HepG2 (cell line): ENCODE measurements around the gene KLC4. TPM values are rescaled to one million over a fixed set of nuclear protein-coding genes. Genes with fewer than 3 reads are reported as not detected.
A peak's percentile ranks its signal among the peaks of the same experiment; 100 is the strongest.

Experiments
- AHDC1 ChIP-seq: sonication (generic); formaldehyde crosslinking; IDR thresholded peaks from 2 replicates; pipeline ENCODE4 v1.5.1; 2020; ENCODE audit warnings: mild to moderate bottlenecking, missing genetic modification reagents, borderline replicate concordance
- EZH2 ChIP-seq: conservative IDR thresholded peaks from 2 replicates; pipeline ENCODE4 v1.6.1; 2012; ENCODE audit warnings: mild to moderate bottlenecking, low read depth, low read length, moderate library complexity
- MAF1 ChIP-seq: sonication (generic); formaldehyde crosslinking; IDR thresholded peaks from 2 replicates; pipeline ENCODE4 v1.5.0; 2020; ENCODE audit warnings: missing genetic modification reagents, borderline replicate concordance
- MTA3 ChIP-seq: sonication (generic); formaldehyde crosslinking; IDR thresholded peaks from 2 replicates; pipeline ENCODE4 v1.4.0; 2020; ENCODE audit warnings: missing genetic modification reagents
- NR1H2 ChIP-seq: sonication (generic); formaldehyde crosslinking; IDR thresholded peaks from 2 replicates; pipeline ENCODE4 v1.8.1; 2022; ENCODE audit warnings: low read depth, missing genetic modification reagents, borderline replicate concordance
- PRMT3 ChIP-seq: sonication (generic); formaldehyde crosslinking; IDR thresholded peaks from 2 replicates; pipeline ENCODE4 v1.8.1; 2022; ENCODE audit warnings: low read depth, mild to moderate bottlenecking, moderate library complexity, missing genetic modification reagents, borderline replicate concordance
- SPEN ChIP-seq: sonication (generic); formaldehyde crosslinking; IDR thresholded peaks from 2 replicates; pipeline ENCODE4 v1.5.1; 2020; ENCODE audit warnings: low read depth, mild to moderate bottlenecking, missing genetic modification reagents
- SRY ChIP-seq: sonication (generic); formaldehyde crosslinking; IDR thresholded peaks from 2 replicates; pipeline ENCODE4 v1.8.0; 2022; ENCODE audit warnings: mild to moderate bottlenecking, missing genetic modification reagents
- ZBTB44 ChIP-seq: sonication (generic); formaldehyde crosslinking; IDR thresholded peaks from 2 replicates; pipeline ENCODE4 v1.4.0; 2020; ENCODE audit warnings: missing genetic modification reagents
- ZEB1 ChIP-seq: IDR thresholded peaks from 2 replicates; pipeline ENCODE4 v1.6.1; 2012; ENCODE audit warnings: mild to moderate bottlenecking, low read depth, inconsistent platforms; ENCODE audit not compliant: insufficient replicate concordance
- ZFP1 ChIP-seq: IDR thresholded peaks from 2 replicates; pipeline ENCODE4 v1.6.1; 2016
- ZNF207 ChIP-seq: fragments of 450-650 bp; IDR thresholded peaks from 2 replicates; pipeline ENCODE4 v1.6.1; 2016; ENCODE audit warnings: antibody characterized with exemption, borderline replicate concordance
- ZNF337 ChIP-seq: sonication (generic); formaldehyde crosslinking; IDR thresholded peaks from 2 replicates; pipeline ENCODE4 v1.5.1; 2020; ENCODE audit warnings: missing genetic modification reagents, low read depth, mild to moderate bottlenecking, borderline replicate concordance
- ZNF362 ChIP-seq: sonication (generic); formaldehyde crosslinking; IDR thresholded peaks from 2 replicates; pipeline ENCODE4 v1.4.0; 2020; ENCODE audit warnings: missing genetic modification reagents, mild to moderate bottlenecking, borderline replicate concordance
- ZNF576 ChIP-seq: sonication (generic); formaldehyde crosslinking; IDR thresholded peaks from 2 replicates; pipeline ENCODE4 v1.4.0; 2020; ENCODE audit warnings: mild to moderate bottlenecking, missing genetic modification reagents
- ZNF589 ChIP-seq: sonication (generic); formaldehyde crosslinking; conservative IDR thresholded peaks from 2 replicates; pipeline ENCODE4 v1.8.0; 2022; ENCODE audit warnings: mild to moderate bottlenecking, moderate library complexity, missing genetic modification reagents
- ZNF737 ChIP-seq: sonication (generic); formaldehyde crosslinking; IDR thresholded peaks from 2 replicates; pipeline ENCODE4 v1.5.0; 2020; ENCODE audit warnings: missing genetic modification reagents, mild to moderate bottlenecking, borderline replicate concordance
- polyA plus RNA-seq, 8 experiments: library from polyadenylated mRNA; depleted of rRNA in 3 of 8; stranded (reverse) in 7 of 8; unstranded in 1 of 8; fragments of >200 nt; fragmentation: Illumina TruSeq in 4 of 8; extraction: Trizol in 4 of 8; gene quantifications; 2 replicates each; pipeline versions ENCODE4 v1.2.1 to v1.2.3, GENCODE V29; 2011 to 2016; ENCODE audit warnings: low read depth in 4 of 8, missing spikeins in 1 of 8, mixed read lengths in 1 of 8; ENCODE audit not compliant: insufficient read depth in 1 of 8
- total RNA-seq, 5 experiments: library from RNA; depleted of rRNA; stranded (reverse); fragments of >200 nt; fragmentation: Illumina TruSeq; extraction: Trizol; gene quantifications; 2 replicates each; pipeline ENCODE4 v1.2.3, GENCODE V29; 2016; ENCODE audit warnings: low read depth in 1 of 5
- TF ChIP-seq, protein P1 (sequence below): sonication (generic); formaldehyde crosslinking; IDR thresholded peaks from 2 replicates; pipeline ENCODE4 v1.5.0; 2020; ENCODE audit warnings: mild to moderate bottlenecking, missing genetic modification reagents

Gene KLC4
- total and polyA plus RNA-seq, 2 of the 13 experiments (the other 11 are each of a cell fraction or from before 2014, with no cell fraction given), result 45.4 to 70.4 TPM

- TF ChIP-seq AHDC1 (CRISPR knock-in tag), result no peak
- TF ChIP-seq EZH2, result no peak
- no peak for TF ChIP-seq NR1H2 (CRISPR knock-in tag)
- no peak for TF ChIP-seq ZNF737 (CRISPR knock-in tag)
- TF ChIP-seq ZNF576 (CRISPR knock-in tag), result peak; percentile 24; the same call in 1 of the 2 replicates
- TF ChIP-seq MAF1 (CRISPR knock-in tag), result 0 out of 2 replicates have a peak, but pooled peaks have one; percentile 38
- TF ChIP-seq ZNF589, result 0 out of 2 replicates have a peak, but pooled peaks have one; percentile 49
- no peak for TF ChIP-seq ZEB1
- peak; percentile 88 for TF ChIP-seq SPEN (CRISPR knock-in tag)
- TF ChIP-seq ZNF362 (CRISPR knock-in tag), result no peak
- peak; percentile 75; the same call in 1 of the 2 replicates for TF ChIP-seq ZNF337
- TF ChIP-seq ZBTB44 (CRISPR knock-in tag), result no peak
- TF ChIP-seq, protein P1, sequence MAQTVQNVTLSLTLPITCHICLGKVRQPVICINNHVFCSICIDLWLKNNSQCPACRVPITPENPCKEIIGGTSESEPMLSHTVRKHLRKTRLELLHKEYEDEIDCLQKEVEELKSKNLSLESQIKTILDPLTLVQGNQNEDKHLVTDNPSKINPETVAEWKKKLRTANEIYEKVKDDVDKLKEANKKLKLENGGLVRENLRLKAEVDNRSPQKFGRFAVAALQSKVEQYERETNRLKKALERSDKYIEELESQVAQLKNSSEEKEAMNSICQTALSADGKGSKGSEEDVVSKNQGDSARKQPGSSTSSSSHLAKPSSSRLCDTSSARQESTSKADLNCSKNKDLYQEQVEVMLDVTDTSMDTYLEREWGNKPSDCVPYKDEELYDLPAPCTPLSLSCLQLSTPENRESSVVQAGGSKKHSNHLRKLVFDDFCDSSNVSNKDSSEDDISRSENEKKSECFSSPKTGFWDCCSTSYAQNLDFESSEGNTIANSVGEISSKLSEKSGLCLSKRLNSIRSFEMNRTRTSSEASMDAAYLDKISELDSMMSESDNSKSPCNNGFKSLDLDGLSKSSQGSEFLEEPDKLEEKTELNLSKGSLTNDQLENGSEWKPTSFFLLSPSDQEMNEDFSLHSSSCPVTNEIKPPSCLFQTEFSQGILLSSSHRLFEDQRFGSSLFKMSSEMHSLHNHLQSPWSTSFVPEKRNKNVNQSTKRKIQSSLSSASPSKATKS, result no peak
- TF ChIP-seq ZNF207, result no peak
- TF ChIP-seq MTA3 (CRISPR knock-in tag), result no peak
- no peak for TF ChIP-seq PRMT3
- TF ChIP-seq ZFP1, result no peak
- TF ChIP-seq SRY (CRISPR knock-in tag), result peak; percentile 68
Measured at GRCh38 chr6:43021270-43022047, 38.0 kb upstream of the KLC4 start, which contains the start of gene RRP36 (continued).
